NCI-H128 (cell line): ENCODE results near the gene CMTM5.

Experiments
- DNase-seq: peaks from one replicate; lab custom pipeline; 2025; ENCODE audit not compliant: unreplicated experiment; lab: John Stamatoyannopoulos, UW

The CMTM5 gene, protein sequence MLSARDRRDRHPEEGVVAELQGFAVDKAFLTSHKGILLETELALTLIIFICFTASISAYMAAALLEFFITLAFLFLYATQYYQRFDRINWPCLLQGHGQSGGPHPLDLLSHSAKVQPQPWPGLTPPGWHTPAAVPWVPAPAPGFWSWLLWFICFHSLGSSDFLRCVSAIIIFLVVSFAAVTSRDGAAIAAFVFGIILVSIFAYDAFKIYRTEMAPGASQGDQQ

DNA sequence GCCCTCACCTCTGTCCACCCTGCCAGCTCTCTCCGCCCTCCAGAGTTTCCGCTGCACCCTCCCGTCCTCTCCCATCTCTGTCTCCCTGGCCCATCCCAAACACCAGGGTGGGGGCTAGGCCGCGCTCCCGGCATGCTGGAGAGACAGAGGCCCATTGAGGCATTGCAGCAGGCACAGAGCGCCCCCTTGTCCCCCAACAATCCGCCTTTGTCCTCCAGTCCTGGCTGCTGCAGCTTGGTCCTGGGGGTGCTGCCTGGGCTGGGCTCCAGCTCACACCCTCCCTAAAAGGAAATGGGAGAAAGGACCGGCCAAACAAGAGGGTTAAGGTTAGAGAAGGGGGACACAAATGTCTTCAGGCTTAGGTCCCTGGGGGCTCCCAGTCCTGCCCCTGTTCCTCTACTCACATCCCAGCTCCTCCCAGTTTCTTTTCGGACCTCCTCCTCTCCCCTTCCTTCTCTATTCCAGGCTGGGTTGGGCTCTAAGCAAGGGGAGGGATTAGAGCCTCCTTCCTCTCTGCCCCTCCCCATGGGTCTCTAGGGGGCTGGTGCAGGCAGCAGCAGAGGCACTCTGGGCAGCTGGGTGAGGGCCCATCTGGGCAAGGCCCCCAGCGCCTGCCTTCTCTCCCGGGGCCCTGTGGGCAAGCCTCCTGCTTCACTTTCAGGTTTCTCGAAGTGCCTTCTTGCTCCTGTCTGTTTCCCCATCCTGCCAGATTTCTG, at the start of gene CMTM5:
TSS of gene CMTM5 (plus strand) at position 565 of the 716 bp plus-strand sequence. CDS start 206 bp downstream, outside the sequence.
- DNase-seq: no peak

DNA sequence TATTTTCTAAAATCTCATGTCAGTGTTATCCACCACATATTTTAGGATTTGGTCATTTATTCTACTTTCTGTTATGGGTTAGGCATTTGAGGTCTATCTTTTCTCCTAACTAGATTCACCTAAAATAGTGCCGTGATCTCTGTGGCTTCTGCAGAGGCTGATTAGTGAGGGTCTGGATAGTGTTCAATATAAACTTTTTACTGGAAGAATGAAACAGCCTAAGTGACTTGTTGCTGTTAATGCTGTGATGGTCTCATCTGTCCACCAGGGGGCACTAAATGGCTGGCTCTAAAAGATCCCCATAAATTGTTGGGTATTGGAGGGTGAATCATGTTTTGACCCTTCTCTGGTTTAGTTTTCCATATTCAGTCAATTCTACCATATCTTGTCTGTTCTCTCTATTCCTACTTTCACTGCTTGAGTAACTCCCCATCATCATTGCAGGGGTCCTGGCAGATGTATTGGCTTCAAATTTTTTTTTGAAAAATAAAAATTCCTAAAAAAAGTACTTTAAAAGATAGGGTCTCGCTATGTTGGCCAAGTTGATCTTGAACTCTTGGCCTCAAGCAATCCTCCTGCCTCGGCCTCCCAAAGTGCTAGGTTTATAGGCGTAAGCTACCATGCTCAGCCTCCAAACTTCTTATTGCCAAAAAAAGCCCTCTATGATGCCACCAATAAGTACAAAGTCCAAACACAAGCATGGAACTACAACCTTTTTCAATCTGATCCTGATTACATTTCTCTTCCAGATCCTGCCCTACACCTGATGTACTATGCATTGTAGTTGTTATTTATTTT, 48.7 kb upstream of the CMTM5 start:
- DNase-seq: peak; percentile 59

DNA sequence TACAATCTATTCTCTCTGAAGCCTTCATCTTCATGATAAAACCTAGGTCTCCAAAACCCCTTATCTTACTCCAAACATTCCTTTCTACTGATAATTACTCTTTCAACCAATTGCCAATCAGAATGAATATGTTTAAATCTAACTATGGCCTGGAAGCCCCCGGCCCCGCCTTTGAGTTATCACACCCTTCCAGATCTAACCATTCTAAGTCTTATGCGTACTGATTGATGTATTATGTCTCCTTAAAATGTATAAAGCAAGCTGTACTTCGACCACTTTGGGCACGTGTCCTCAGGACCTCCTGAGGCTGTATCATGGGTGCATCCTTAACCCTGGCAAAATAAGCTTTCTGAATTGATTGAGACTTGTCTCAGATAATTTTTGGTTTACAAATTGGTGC, 41.2 kb upstream of the CMTM5 start:
- DNase-seq: no peak

DNA sequence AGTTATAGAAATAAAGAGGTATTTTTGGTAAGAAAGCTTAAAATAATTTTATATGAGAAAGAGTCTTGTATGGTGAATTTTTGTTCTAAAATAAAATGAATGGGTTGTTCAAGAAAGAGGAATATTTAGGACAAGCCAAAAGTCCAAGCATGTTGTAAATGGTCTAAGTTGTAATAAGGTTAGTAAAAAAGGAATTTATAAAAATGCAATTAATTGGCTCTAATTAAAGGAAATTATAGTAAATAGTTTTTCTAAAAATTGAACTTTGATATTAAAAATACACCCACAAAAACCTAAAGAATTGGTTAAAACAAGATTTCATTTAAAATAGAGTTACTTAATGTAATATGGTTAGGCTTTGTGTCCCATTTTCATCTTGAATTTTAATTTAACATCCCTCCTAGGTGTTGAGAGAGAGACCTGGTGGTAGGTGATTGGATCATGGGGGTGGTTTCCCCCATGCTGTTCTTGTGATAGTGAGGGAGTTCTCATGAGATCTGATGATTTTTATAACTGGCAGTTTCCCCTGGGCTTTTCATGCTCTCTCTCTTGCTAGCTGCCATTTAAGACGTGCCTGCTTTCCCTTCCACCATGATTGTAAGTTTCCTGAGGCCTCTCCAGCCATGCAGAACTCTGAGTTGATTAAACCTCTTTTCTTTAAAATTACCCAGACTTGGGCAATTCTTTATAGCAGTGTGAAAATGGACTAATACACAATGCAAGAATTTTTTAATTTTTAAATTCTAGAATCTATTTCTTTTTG, 37.2 kb upstream of the CMTM5 start:
- no peak for DNase-seq

DNA sequence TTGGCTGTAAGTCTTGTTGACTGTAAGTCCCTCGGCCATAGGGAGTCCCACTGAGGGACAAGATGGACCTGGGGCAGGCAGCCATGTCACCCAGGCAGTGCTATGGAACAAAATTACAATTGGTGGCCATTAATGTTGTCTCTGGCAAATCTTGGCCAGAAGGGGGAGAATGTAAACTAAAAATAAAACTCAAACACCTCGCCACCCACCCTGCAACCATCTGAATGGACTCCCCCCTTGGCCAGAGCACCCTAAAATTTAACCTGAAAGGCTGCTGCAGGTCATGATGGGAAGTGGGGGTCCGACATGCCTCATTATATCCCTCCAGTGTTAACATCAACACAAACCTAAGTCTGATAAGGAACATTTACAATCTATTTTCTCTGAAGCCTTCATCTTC, 32.4 kb upstream of the CMTM5 start:
- no peak for DNase-seq

DNA sequence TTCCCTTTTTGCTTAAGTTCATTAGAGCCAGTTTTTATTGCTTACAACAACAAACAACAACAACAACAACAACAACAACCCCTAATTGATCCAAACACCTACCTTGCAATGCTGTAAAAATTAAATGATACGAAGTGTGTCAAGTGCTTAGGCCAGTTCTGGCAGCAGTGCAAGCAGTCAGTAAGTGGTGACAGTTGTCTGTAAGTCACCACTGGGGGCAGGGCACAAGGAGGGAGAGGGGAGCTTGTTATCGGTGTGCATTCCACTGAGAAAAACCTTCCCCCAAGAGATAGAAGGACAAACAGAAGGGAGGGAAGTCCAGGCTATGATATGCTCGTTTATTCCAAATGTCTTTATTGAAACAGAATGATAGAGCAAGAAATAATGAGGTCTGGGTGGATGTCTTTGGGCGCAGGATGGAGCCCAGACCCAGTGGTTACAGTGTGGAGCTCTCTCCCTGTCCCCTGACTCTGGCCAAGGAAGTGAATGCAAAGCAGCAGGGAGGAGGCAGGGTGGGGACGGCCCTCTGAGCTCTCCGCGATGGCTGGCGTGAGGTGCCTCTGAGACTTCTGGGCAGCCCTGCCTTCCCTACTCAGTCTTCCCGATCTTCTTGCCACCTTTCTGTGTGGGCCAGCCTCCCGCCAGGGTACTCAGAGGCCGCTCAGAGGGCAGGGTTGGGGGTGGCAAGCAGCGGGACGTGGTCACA, 30.7 kb upstream of the CMTM5 start:
- DNase-seq: no peak

DNA sequence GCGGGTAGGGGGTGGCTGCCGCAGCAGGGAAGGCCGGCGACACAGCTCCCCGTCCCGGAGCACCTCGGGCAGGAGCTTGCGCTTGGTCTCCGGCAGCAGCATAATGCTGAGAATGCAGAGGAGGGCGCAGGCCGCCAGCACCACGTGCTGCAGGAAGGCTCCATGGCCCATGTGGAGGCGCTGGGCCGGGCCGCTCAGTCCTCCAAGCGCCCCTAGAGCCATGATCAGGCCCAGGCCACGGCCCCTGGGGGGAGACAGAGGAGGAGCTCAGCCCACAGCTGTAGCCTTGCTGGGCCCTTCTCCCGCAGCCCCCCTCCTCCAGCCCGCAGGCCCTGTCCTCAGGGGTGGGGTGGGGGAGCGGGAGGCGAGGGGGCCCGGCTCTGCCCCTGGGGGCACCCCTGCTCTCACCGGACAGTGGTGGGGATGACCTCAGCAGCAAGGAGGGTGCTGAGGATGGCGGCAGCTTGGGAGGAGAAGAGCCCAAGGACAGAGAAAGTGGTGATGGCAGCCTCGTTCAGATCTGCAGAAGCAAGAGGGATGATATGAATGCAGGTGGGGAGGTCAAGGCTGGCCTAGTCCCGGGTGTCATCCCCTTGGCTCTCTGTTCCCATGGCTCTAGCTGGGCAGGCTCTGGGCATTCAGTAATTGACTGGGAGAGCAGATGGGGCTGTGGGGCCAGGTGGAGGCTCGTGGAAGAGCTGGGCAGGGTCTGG, 30.0 kb upstream of the CMTM5 start:
- no peak for DNase-seq

DNA sequence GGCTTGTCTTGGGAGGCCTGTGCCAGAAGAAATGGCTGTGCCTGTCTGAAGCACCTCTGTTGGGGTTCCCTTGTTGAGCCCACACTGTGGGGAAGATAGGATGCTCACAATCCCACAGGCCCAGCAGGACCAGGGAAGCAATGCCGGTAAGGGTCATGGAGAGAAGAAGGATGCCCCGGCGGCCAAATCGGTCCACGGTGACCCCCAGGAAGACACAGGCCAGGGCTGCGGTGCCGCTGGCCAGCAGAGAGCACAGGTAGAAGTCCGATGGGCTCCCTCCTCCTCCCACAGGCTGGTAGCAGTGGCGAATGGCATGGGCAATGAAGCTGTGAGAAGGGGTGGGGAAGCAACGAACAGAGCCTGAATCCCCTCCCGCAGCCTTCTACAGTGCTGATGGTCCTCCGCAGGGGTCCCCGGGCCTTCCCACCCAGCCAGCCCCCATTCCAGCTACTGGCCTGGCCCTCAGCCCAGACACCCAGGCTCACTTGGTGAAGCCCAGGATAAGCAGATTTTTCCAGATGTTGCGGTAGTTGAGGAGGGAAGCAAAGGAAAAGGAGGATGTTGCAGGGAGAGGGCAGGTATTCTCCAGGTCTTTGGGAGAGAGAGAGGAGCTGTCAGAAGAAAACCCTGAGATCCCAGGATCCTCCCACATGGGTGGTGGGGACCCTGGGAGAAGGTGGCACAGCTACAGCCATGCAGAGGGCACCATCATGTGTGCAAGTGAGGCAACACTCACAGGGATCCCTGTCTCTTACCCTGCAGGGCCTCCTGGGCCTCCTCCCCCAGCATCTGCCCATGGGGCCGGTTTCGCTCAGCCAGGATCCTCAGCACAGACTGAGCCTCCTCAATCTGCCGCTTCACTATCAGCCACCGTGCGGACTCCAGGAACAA, 29.2 kb upstream of the CMTM5 start:
- DNase-seq: no peak

DNA sequence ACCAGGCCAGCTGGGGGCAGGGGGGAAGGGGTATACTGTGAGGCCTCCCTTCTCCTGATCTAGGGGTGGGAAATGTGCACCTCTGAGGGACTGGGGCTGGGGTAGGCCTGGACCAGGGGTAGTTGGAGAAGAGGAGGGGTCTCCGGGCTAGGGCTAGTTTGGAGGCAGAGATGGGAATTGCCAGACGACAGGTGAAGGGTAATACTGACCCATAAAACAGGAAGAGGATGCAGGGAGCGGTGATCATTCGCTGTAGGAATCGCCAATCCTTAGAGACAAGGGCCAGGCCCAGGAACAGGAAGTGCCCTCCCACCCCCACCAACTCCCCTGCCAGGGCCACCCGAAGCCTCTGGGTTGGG, 28.6 kb upstream of the CMTM5 start:
- DNase-seq: no peak

DNA sequence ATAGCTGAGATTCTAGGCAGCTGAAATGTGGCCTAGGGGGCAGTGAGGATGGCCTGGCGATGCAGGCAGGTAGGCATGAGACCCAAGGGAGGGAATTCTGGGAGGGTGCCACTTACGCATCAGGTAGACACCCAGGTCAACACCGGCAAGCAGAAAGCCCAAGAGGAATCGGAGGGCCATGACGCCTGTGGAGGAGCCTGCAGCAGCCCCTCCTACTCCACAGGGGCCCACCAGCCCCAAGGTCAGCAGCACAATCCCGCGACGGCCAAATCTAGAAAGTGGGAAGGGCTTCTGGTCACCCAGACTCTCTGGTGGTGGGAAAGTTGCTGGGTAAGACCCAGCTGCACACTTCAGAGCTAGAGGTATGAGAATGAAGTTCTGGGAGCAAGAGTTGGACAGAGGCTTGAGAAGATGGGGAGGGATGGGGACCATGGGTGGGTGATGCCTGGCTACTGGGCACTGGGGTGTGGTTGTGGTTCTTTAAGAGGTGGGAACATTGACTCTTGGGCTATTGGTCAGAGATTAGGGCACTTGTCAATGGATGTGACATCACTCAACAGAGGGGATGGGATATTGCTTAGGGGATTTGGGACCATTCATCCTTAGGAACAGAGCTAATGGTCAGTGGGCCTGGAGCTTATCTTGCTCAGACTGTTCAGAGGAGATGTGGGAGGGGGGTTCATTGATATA, 27.5 kb upstream of the CMTM5 start:
- no peak for DNase-seq

DNA sequence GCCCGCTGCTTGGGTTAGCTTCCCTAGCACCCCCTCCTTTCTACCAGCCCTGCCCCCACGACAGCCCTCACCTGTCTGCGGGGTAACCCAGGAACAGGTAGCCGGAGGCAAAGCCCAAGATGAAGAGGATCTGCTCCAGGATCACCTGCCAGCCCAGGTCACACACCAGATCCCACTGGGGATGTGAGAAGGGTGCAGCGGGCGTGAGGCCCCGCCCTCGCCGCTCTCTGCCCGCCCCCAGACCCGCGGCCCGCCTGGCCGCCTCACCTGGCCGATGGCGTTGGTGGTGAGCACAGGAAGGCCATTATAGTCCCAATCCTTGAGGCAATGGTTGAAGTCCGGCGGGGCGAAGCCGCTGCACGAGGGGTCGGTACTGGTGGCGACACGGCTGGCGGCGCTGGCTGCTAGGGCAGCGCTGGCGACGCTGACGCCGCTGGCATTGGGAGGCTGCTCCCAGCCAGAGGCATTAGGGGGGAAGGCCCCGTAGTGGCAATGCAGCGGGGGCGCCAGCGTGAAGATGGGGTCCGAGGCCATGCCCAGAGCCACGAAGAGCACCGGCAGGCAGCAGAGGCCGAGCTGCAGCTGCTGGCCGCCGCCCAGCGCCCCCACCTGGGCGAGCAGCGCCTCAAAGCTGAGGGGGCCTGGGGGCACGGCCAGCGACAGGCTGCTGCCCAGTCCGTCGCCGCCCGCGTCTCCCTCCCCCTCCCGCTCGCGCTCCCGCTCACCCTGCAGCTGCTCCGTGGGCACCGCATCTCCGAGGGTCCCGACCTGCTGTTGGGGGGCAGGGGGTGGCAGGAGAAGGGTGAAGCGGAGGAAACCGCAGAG, 25.0 kb upstream of the CMTM5 start:
- no peak for DNase-seq

DNA sequence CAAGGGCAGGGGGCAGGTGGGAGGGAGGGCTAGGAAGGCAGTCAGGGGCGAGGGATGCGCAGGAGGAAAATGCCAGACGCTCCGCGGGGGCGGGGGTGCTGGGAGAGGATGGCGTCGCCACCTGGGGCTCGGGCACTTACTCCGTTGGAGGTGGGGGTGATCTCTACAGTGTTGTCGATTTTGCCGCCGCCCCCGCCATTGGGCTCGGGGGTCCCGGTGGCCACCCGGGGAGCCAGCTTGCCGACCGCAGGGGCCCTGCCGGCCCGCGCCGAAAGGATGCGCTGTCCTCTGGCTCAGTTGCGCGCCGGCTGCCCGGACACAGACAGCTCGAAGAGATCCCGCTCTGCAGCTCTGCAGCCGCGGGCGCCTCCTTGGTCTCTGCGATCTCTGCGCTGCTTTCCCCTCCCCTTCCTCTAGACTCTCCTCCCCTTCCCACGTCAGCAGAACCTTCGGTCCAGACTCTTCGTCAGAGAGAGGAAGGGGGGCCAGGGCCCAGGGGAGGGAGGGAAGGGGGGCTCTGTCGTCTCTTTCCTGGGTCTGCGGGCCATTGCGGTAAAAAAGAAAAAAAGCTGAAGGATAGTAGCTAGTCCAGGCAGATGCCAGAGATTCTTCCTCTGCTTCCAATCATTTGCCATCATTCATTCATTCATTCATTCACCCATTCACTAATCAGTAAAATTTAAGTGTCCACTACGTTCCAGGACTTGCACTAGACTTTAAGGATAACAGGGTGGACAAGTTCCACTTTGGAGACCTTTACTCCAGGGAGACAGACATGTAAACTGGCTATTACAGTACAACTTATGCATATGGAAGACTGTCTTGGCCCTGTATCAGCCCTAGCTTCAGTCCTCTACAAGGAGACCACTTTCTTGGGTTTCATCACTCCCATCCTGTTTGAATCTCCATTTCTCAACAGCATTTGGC, 24.1 kb upstream of the CMTM5 start, which contains the start of gene SLC22A17:
TSS of gene SLC22A17 (minus strand) at position 382 of the 927 bp plus-strand sequence.
- peak; percentile 55 for DNase-seq

DNA sequence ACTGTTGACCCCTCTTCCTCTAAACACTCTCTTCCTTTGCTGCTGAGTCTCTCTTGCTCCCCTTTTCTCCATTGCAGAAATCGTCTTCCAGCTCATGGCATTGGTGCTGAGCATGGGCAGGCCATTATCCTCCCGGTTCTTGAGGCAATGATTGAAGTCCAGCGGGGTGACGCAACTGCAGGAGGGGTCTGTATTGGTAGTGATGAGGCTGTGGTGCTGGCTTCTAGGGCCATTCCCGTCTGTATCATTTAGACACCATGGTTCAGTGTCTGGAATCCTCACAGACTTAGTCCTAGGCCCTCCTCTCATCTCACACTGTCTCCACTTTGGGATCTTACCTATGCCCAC, 23.4 kb upstream of the CMTM5 start:
- DNase-seq: no peak

DNA sequence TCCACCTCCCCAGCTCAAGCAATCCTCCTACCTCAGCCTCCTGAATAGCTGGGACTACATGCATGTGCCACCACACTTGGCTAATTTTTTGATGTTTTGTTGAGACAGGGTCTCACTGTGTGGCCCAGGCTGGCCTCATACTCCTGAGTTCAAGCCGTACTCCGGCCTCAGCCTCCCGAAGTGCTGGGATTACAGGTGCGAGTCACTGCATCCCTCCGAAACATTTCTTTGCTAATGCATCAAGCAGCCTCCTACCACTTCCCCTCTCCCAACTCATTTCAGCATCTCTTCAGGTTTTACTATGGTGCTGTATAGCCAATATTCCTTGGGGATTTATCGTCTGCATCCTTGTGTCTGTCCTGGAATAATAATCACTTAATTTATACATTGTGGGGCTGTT, 21.9 kb upstream of the CMTM5 start:
- no peak for DNase-seq

DNA sequence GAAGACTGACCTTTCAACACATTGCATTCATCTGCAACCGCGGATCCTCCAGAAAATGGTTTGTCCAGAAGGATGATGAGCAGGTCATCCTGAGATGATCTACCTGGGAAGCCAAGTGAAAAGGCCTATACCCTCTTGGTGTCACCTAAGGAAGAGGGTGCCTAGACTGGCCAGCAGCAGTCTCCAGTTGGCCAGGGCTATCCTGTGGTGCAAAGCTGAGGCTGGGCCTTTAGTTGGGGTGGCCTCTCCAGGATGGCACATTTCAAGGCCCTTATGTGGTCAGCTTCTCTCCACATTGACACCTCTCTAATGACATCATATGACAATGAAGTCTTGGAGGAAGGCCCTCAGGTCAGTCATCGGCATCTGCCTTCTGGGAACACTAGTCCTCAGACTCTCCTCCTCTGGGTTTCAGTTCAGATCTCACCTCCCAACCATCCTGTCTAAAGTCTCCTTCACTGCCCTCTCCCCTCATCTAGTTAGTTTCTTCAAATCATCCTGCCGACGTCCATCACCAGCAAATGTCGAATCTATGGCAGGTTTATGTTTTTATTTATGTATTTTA, 20.9 kb upstream of the CMTM5 start:
- DNase-seq: no peak

DNA sequence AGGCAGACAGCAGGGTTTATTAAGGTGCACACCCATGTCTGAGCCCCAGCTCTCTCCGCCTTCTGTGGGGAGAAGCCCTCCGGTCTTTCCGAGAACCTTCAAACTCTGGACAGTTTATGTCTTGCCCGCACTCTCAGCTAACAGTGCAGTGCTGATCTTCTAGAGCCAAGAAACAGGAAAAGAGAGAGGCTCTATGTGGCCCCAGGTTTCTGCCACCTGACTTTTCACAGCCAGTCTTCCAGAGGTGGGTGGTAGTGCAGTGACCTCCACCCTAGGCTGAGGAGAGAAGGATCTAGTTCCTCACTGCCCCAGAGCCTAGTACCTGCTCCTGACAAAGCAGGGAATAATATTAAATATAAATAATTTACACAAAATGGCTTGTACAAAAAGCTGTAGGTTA, 20.2 kb upstream of the CMTM5 start:
- no peak for DNase-seq
